NCI-H510A (cell line): Measurements from ENCODE around the gene APOL3.
"Not testable (repeated sequence)": the region's sequence is repeated elsewhere in the genome, so short reads cannot be mapped to it uniquely, and the experiment has no call there.

Experiments
- DNase-seq: peaks from one replicate; lab custom pipeline; 2025; lab: John Stamatoyannopoulos, UW

The APOL3 gene

DNA sequence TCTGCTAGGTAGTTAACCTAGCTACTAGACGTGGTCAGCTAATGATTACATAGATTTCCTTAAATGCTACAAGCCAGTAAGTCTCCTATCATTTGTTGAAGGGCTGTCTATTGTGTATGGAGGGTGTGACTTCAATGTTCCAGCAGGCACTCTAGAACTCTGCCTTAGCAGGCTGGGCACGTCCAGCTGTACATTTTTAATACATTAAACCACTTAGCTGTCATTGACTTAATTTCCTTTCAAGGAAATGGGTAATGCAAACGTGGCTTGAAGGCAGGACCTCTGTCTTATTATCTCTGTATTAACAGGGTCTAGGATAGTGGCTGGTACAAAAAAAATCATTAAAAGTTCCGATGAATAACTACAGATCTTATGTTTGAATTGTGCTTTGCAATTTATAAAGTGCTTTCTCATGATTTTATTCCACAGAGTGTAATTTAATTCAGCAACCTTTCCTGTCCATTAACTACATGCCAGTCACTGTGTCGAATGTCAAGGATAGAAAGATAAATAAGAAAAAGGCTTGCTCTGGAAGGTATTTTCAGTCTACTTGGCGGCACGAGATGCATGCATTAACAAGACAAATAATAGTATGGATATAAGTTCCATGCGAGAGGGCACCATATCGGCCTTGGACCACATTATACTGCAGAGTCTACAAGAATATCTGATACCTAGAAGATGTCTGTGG, 60.3 kb downstream of the APOL3 start:
- no peak for DNase-seq

DNA sequence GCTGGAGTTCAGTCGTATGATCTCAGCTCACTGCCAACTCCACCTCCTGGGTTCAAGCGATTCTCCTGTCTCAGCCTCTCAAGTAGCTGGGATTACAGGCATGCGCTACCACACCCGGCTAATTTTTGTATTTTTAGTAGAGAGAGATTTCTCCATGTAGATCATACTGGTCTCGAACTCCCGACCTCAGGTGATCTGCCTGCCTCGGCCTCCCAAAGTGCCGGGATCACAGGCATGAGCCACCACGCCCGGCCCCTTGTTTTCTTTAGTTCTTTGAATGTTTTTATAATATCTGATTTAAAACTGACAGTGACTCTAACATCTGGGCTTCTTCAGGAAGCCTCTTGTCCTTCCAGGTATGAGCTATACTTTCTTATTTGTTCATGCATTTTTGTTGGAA, 61.0 kb downstream of the APOL3 start:
- DNase-seq: not testable (repeated sequence)

DNA sequence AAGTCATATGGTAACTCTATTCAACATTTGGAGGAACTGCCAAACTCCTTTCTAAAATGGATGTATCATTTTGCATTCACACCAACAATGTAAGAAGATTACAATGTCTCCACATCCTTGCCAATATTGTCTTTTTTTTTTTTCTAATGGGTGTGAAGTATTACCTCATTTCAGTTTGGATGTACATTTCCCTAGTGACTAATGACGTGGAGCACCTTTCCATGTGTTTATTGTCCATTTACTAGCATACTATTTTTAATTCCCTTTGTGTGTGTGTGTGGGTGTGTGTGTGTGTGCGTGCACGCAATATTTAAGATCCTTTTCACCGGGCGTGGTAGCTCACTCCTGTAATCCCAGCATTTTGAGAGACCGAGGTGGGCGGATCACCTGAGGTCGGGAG, 62.7 kb downstream of the APOL3 start:
- no peak for DNase-seq

DNA sequence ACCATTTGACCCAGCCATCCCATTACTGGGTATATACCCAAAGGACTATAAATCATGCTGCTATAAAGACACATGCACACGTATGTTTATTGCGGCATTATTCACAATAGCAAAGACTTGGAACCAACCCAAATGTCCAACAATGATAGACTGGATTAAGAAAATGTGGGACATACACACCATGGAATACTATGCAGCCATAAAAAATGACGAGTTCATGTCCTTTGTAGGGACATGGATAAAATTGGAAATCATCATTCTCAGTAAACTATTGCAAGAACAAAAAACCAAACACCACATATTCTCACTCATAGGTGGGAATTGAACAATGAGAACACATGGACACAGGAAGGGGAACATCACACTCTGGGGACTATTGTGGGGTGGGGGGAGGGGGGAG, 69.8 kb downstream of the APOL3 start:
- DNase-seq: not testable (repeated sequence)
